ENCODE results near the gene ZNF385D.

Gene ZNF385D

DNA sequence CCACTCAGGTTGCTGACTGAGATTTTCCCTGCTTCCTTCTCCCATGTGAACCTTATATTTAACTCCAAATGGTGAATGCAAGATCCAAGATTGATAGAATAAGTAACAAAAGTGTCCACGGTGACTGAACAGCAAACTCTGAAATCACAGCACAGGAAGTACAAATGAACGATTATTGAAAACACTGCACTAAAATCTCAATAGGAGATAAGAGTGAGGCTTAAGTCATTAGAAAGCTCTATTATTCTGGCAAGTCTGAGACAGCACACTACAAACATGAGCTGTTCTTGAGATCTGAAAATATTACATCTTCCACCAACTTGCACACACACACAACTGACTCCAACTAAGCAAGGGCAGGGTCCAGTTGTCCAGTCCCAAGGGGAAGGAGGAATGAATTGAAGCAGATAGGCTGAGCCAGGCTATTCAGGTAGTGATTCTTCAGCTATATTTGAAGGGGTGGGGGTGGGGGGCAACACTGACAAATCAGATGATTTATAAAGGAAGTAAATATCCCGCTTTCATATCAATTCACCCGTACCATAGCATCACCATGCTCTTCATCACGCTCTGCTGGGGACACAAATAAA is 2.9 kb downstream of the ZNF385D start:
- DNase-seq = no peak

- no peak for DNase-seq
Measured at GRCh38 chr3:21747376-21747775, 3.6 kb downstream of the ZNF385D start.

GRCh38 chr3:21745966-21746365 is 5.0 kb downstream of the ZNF385D start:
- no peak for DNase-seq

GRCh38 chr3:21744793-21745192 is 6.2 kb downstream of the ZNF385D start:
- no peak for DNase-seq

- no peak for DNase-seq
Measured at GRCh38 chr3:21738935-21739702, 11.9 kb downstream of the ZNF385D start.

GRCh38 chr3:21738283-21738682 is 12.7 kb downstream of the ZNF385D start:
- DNase-seq = no peak

DNA sequence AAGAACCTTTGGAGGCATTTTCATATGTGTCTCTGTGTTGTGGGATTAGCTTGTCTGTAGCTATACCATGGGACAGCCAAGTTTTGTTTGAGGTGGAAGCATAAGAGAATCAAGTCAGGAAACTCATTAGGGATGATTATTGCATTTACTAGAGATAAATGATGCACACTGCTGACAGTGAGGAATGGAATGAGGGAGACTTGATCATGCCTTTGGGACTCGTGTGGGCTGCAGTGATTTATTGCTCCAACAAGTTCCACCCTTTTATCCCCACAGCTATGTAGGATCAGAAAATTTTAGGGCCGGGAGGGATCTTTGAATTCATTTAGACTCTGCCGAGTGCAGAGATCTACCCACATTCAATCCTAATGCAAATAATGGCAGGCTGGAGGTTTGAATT is 16.3 kb downstream of the ZNF385D start:
- DNase-seq = no peak

DNA sequence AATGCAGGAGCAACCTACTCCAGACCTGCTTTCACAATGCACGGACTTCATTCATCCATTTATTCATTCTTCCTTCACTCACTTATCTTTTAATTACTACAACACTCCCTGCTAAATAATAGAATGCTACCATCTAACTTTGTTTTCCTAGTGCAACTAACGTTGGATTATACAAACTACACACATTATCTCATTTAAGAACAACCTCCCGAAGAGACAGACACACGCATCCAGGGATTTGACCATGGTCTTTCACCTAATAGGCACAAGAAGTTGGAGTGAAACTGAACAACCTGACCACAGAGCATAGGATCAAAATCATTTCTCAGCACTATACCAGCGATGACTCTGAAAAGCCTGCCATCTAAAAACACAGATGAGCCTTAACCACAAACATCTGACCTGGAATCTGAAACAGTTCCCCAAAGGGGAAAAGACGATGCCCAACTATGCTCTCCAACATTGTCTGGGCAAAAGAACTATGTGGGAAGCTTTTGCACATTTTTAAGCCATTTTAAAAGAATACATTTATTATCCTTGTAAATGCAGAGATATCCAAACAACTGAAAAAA is 21.0 kb downstream of the ZNF385D start:
- DNase-seq = no peak

GRCh38 chr3:21729331-21729730 is 21.7 kb downstream of the ZNF385D start:
- DNase-seq = no peak

DNA sequence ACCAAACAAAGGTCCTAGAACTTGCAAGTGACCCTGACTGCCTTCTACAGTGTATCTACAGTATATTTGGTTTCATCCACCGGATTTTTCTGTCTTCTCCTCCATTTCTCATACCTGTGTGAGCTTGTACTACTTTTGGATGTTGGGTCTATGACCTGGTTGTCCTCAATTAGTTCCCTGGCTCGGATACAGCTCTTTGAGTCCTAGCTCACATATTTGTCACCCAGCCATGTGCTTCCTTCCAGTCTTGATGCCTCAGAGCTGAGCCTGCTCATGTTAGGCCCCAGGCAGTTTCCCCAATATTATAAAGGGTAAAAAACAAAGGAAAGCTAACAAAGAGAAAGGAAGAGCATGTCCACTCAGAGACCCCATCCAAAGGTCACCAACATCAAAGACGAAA is 28.2 kb downstream of the ZNF385D start:
- DNase-seq = no peak

GRCh38 chr3:21722301-21722700 is 28.7 kb downstream of the ZNF385D start:
- DNase-seq = no peak

DNA sequence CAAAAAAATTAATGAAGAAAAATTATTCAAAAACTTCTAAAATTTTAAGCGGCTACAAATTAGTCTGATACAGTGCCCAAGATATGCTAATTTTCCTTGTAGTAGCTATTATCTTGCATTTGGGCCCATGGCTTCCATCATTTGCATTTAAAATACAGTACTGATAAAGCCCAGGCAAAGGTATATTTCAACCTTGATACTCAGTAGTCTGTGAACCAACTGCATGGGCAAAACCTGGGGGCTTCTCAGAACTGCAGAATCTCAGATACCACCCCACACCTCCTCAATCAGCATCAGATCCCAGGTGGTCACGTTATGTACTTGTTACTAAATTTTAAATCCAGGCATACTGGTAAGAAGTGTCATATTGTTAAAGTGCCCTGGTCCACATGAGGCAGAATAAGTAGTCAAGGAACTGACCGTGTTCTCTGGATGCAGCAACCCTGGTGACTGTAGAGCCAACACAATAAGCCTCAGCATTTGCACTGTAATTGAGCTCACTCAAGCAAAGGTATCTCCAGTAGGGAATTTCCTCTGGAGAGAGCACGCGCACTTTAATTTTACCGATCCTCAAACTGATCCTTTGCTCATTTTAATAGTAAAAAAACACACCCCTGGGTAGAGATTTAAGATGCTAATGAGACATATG is 31.9 kb downstream of the ZNF385D start:
- no peak for DNase-seq

DNA sequence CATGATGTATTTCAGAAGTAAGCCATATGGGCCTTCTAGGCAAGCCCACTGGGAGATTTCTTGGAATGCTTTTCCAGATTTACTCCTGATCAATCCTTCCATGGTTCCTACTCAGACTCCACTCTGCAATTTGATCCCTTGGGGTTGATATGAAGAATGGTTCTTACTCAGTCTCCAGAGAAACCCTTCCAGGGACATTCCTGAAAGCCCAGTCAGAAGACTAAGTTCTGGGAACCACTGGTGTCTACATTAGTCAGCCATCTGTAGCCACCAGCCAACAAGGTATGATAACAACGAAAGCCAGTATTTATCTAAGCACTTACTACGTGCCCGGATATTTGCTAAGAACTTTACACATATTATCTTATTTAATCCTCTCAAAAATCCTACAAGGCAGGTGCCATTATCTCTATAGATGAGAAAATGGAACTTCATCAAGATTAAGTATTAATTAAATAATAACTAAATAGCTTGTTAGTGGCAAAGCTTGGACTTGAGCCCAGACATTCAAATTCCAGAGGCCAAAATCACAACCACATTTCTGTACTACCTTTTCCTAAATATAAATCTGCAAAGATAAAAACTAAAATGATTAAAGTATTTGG is 32.7 kb downstream of the ZNF385D start:
- DNase-seq = no peak

- no peak for DNase-seq
Measured at GRCh38 chr3:21715662-21716061, 35.3 kb downstream of the ZNF385D start.

DNA sequence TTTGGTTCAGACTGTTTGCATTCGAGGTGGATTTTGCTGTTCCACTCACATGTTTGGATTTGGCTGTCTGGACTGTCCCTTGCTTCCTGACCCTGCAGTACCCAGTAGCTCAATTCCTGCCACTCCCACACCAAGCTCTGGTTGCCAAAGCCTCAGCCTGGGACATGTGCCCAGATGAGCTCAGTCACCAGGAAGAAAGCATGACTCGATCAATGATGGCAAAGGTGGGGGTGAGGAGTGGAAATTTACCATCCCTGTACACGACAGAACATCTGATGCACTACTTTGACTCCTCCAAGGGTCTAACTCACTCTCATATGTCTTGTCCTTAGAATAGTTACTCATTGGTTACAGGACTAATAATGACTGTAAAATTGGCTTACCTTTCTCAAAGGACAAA is 45.2 kb downstream of the ZNF385D start:
- no peak for DNase-seq

- DNase-seq = no peak
Measured at GRCh38 chr3:21704796-21705195, 46.2 kb downstream of the ZNF385D start.

GRCh38 chr3:21703291-21703690 is 47.7 kb downstream of the ZNF385D start:
- DNase-seq = no peak

DNA sequence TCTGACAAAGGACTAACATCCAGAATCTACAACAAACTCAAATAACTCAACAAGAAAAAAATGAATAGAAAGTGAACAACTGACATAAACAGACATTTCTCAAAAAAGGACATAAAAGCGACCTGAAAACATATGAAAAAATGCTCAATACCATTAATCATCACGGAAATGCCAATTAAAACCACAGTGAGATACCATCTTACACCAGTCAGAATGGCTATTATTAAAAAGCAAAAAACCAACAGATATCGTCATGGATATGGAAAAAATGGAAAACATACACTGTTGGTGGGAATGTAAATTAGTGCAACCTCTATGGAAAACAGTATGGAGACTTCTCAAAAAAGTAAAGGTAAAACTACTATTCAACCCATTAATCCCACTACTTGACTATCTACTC is 53.3 kb downstream of the ZNF385D start:
- DNase-seq = no peak

DNA sequence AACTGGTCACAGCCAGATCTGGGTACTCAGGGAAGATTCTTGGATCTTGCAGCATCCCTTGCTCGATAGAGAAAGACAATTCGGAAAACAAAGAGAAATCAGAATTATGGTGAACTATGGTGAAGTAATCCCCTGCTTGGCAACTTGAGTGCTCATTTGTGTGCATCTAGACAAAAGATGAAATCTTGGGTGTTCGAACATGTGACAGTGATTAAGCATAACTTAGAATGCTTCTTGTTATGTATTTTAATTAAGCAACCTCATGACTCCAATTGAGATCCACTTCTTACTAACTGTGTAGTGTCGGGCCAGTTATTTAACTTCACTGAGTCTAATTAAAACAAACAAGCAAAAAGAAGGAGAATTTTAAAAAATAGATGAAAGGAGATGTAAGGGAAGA is 56.5 kb downstream of the ZNF385D start:
- no peak for DNase-seq

- no peak for DNase-seq
Measured at GRCh38 chr3:21691036-21691435, 60.0 kb downstream of the ZNF385D start.

DNA sequence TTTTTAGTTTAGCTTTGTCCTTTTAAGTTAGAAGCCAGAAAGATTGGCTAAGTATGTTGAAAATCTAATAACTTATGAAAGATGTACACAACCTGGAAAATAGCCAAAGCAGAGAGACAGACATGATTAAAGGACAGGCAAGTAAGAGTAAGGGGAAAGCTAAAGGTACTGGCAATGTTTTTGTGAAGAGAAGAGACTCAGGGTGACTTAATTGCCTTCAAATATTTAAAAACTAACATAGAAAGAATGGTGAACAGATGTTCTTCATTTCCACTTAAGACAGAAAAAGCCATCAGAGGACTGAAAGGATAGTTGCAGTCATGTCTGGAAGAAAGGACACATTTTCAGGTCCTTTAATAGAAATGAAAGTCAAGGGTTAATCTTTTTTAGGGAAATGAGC is 68.8 kb downstream of the ZNF385D start:
- no peak for DNase-seq

DNA sequence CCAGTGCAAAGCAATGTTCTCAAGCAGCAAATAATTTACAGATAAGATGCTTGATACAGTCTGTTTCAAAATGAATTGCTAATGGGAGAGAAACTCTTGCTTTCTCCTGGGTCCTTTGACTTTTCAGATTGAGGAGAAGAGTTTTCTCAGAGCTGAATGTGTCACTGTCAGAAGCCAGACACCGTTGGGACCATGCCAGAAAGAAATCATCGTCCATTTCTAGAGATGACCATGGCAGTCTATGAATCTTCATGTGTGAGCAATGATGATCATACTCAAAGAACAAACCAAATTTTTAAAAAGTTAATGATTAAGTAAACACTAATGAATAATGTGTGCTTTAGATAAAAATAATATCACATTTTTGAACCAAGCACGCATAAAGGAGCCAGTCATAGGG is 77.6 kb downstream of the ZNF385D start:
- DNase-seq = no peak

DNA sequence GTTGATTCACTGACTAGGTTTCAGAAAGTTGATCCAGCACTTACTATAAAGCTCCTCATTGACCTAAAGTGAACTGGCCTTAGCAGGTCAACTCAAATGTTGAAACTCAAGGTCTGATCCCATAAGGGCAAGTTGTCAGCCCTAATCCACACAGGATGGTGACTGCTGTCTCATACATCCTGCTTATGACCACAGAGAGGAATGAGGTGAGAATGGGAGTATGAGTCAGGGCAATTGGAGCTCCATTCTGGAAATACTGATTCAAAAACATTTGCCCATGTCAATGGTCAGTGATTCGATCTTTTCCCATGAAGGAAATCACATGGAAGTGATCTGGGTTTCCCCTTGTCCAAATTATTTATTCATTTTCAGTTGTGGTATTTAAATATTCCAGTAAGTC is 78.7 kb downstream of the ZNF385D start:
- DNase-seq = no peak

DNA sequence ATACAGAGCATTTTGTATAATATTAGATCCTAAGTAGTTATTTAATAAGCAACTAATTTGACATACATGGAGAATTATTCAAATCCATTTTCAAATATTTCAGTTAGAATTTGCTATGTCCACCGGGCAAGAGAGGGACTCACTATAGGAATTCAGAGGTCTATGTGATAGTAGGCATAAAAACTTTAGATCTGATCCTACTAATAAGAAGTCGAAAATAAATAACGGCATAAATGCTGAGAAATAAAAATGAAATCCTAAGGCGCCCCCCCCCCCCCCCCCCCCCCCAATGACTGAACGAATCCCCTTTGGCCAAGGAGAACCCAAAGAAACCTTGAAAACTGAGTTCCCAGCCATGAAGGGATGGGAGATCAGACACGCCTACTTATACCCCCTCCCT is 80.6 kb downstream of the ZNF385D start:
- DNase-seq = no peak
